ENCODE results near the gene AFP. TPM values are rescaled to one million over a fixed set of nuclear protein-coding genes. Genes with fewer than 3 reads are reported as not detected.

The AFP gene
- total RNA-seq, 1 donor from 2014 or later = not detected

GRCh38 chr4:73396993-73397972 lies 38.7 kb upstream of the AFP start:
- Histone ChIP-seq H3K4me3 (no peak overlapping the region), H3K4me1 (peaks cover 20% of the 10 kb centered on the region), H3K27ac (peak overlapping the region; percentile 23), H3K9ac (no peak overlapping the region), H3K79me2 (ENCODE audit: low read depth) (no peaks in the 10 kb centered on the region), H3K36me3 (no peaks in the 10 kb centered on the region), H4K20me1 (ENCODE audit: low read depth) (no peaks in the 10 kb centered on the region), H3K27me3 (no peaks in the 10 kb centered on the region), H3K9me3 (ENCODE audit: low read depth) (no peaks in the 10 kb centered on the region), H3F3A (ENCODE audit: low read depth) (peaks cover 3% of the 10 kb centered on the region), H2AFZ (replicated peaks) (no peak overlapping the region), H3K4me2 (peak overlapping the region; percentile 52)
- H3K9me3 Mint-ChIP-seq = no peaks in the 10 kb centered on the region
- TF ChIP-seq EZH2phosphoT487 (IDR thresholded peaks at IDR 0.05) (no peak), EZH2 (IDR thresholded peaks at IDR 0.05) (no peak)
- TF ChIP-seq, protein P1, sequence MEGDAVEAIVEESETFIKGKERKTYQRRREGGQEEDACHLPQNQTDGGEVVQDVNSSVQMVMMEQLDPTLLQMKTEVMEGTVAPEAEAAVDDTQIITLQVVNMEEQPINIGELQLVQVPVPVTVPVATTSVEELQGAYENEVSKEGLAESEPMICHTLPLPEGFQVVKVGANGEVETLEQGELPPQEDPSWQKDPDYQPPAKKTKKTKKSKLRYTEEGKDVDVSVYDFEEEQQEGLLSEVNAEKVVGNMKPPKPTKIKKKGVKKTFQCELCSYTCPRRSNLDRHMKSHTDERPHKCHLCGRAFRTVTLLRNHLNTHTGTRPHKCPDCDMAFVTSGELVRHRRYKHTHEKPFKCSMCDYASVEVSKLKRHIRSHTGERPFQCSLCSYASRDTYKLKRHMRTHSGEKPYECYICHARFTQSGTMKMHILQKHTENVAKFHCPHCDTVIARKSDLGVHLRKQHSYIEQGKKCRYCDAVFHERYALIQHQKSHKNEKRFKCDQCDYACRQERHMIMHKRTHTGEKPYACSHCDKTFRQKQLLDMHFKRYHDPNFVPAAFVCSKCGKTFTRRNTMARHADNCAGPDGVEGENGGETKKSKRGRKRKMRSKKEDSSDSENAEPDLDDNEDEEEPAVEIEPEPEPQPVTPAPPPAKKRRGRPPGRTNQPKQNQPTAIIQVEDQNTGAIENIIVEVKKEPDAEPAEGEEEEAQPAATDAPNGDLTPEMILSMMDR (IDR thresholded peaks at IDR 0.05) = no peak
- no peak overlapping the region for H3K27ac Mint-ChIP-seq
- H3K4me3 Mint-ChIP-seq = no peak overlapping the region
- H3K36me3 Mint-ChIP-seq = no peaks in the 10 kb centered on the region
- peaks cover 11% of the 10 kb centered on the region for H3K4me1 Mint-ChIP-seq
- DNase-seq (ENCODE audit: low spot score) = peak; percentile 33
- no peaks in the 10 kb centered on the region for H3K27me3 Mint-ChIP-seq (ENCODE audit: insufficient read depth, low read depth)

DNA sequence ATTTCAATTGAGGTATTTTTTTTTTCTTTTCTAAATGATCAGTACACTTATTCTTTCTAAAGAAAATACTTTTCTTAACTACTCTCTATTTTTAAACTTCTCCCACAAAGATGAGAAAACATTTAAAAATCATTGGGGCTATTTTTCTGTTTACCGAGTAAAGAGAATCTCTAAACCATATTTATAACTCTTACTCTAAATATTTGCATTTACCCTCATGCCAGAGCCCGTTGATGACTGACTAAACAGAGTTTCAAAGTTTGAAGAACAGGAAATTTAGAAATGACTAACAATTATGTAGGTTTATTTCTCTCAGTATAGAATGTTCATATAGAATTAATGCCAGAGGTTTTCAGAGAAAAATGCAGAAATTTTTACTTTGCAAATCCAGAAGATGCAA lies 34.6 kb upstream of the AFP start:
- H3K79me2 ChIP-seq (ENCODE audit: low read depth) = no peaks in the 10 kb centered on the region
- no peak overlapping the region for H3K9ac ChIP-seq
- no peaks in the 10 kb centered on the region for H3K27me3 ChIP-seq
- DNase-seq (ENCODE audit: low spot score) = no peak
- no peak overlapping the region for H3K4me3 ChIP-seq
- no peak overlapping the region for H2AFZ ChIP-seq (replicated peaks)
- TF ChIP-seq EZH2 (IDR thresholded peaks at IDR 0.05) (no peak), EZH2phosphoT487 (IDR thresholded peaks at IDR 0.05) (no peak)
- TF ChIP-seq, protein P1 (IDR thresholded peaks at IDR 0.05) = no peak
- H3K9me3 ChIP-seq (ENCODE audit: low read depth) = no peaks in the 10 kb centered on the region
- no peaks in the 10 kb centered on the region for H3K36me3 Mint-ChIP-seq
- H3K4me1 ChIP-seq = peaks cover 20% of the 10 kb centered on the region
- no peak overlapping the region for H3K4me3 Mint-ChIP-seq
- H3K27me3 Mint-ChIP-seq (ENCODE audit: insufficient read depth, low read depth) = no peaks in the 10 kb centered on the region
- H3F3A ChIP-seq (ENCODE audit: low read depth) = peaks cover 3% of the 10 kb centered on the region
- H3K27ac Mint-ChIP-seq = no peak overlapping the region
- no peaks in the 10 kb centered on the region for H3K9me3 Mint-ChIP-seq
- H4K20me1 ChIP-seq (ENCODE audit: low read depth) = no peaks in the 10 kb centered on the region
- peaks cover 11% of the 10 kb centered on the region for H3K4me1 Mint-ChIP-seq
- H3K36me3 ChIP-seq = no peaks in the 10 kb centered on the region
- no peak overlapping the region for H3K4me2 ChIP-seq
- H3K27ac ChIP-seq = no peak overlapping the region

- Histone ChIP-seq H4K20me1 (ENCODE audit: low read depth) (no peaks in the 10 kb centered on the region), H3K27ac (no peak within 1 kb of the TSS), H2AFZ (replicated peaks) (no peak within 1 kb of the TSS), H3K79me2 (ENCODE audit: low read depth) (no peaks in the 10 kb centered on the region), H3K27me3 (no peaks in the 10 kb centered on the region), H3F3A (ENCODE audit: low read depth) (no peaks in the 10 kb centered on the region), H3K9me3 (ENCODE audit: low read depth) (no peaks in the 10 kb centered on the region), H3K4me1 (no peaks in the 10 kb centered on the region), H3K9ac (no peak within 1 kb of the TSS), H3K36me3 (no peaks in the 10 kb centered on the region), H3K4me3 (no peak within 1 kb of the TSS), H3K4me2 (no peak within 1 kb of the TSS)
- peaks cover 4% of the 10 kb centered on the region for H3K4me1 Mint-ChIP-seq
- no peak for TF ChIP-seq EZH2phosphoT487 (IDR thresholded peaks at IDR 0.05)
- TF ChIP-seq, protein P1 (IDR thresholded peaks at IDR 0.05) = no peak
- no peak for TF ChIP-seq EZH2 (IDR thresholded peaks at IDR 0.05)
- H3K27ac Mint-ChIP-seq = no peak within 1 kb of the TSS
- no peak for DNase-seq (ENCODE audit: low spot score)
- H3K9me3 Mint-ChIP-seq = no peaks in the 10 kb centered on the region
- H3K4me3 Mint-ChIP-seq = no peak within 1 kb of the TSS
- H3K27me3 Mint-ChIP-seq (ENCODE audit: insufficient read depth, low read depth) = no peaks in the 10 kb centered on the region
- H3K36me3 Mint-ChIP-seq = no peaks in the 10 kb centered on the region
These were observed 32.0 kb upstream of the AFP start, which contains the start of gene ALB for GRCh38 chr4:73404042-73404441. Gene ALB, plus strand, starts transcription at chr4:73404287. Its CDS starts 41 bp downstream, at chr4:73404328.
